ENCODE results near the gene ZNF385B.

ZNF385B gene

GRCh38 chr2:179612108-179612507 lies 249.3 kb downstream of the ZNF385B start:
- H3K36me3 ChIP-seq (ENCODE audit: control insufficient read depth in 5 of 5, insufficient read depth in 5 of 5, low read length in 5 of 5), result no peaks in the 10 kb centered on the region
- no peak overlapping the region for H3K27ac ChIP-seq (ENCODE audit: low read depth, low read length)
- H3K9me3 ChIP-seq (ENCODE audit: control insufficient read depth in 5 of 5, low read length in 5 of 5), result no peaks in the 10 kb centered on the region
- H3K27me3 ChIP-seq (ENCODE audit: control insufficient read depth in 5 of 5, insufficient read depth in 4 of 5, low read length in 5 of 5), result no peaks in the 10 kb centered on the region
- no peak overlapping the region for H3K4me3 ChIP-seq (ENCODE audit: low read depth in 1 of 5, low read length in 5 of 5)
- peaks cover 0 to 7% (median 0%) of the 10 kb centered on the region in 5 donors for H3K4me1 ChIP-seq (ENCODE audit: control insufficient read depth in 5 of 5, insufficient read depth in 5 of 5, low read length in 5 of 5)
- no peak overlapping the region for H3K9ac ChIP-seq (ENCODE audit: low read length in 5 of 5)

- Histone ChIP-seq H3K9ac (ENCODE audit: low read length in 5 of 5) (no peak overlapping the region), H3K27ac (ENCODE audit: low read depth, low read length) (no peak overlapping the region), H3K36me3 (ENCODE audit: control insufficient read depth in 5 of 5, insufficient read depth in 5 of 5, low read length in 5 of 5) (no peaks in the 10 kb centered on the region), H3K4me3 (ENCODE audit: low read depth in 1 of 5, low read length in 5 of 5) (no peak overlapping the region), H3K27me3 (ENCODE audit: control insufficient read depth in 5 of 5, insufficient read depth in 4 of 5, low read length in 5 of 5) (no peaks in the 10 kb centered on the region), H3K9me3 (ENCODE audit: control insufficient read depth in 5 of 5, low read length in 5 of 5) (no peaks in the 10 kb centered on the region), H3K4me1 (ENCODE audit: control insufficient read depth in 5 of 5, insufficient read depth in 5 of 5, low read length in 5 of 5) (peaks cover 0 to 3% (median 0%) of the 10 kb centered on the region in 5 donors)
These were observed 255.3 kb downstream of the ZNF385B start for GRCh38 chr2:179606141-179606540.

DNA sequence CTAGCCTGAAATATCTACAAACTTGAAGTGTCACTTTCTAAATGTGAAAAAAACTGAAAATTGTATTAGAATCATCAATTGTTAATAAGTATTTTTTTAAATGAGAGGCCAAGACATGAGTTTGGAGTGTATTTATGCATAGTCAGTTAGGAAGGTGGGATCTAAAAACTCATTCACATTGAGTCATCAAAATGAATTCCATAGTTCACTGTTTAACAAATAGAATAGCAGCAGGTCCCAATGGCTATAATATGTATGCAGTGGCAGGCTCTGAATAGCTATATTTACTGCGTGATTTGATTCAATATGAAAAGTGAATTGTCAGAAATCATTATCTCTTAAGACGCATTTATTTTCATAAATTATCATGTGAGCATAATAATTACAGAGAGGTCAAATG lies 256.1 kb downstream of the ZNF385B start:
- no peak overlapping the region for H3K27ac ChIP-seq (ENCODE audit: low read depth, low read length)
- H3K4me3 ChIP-seq (ENCODE audit: low read depth in 1 of 5, low read length in 5 of 5), result no peak overlapping the region
- no peaks in the 10 kb centered on the region for H3K9me3 ChIP-seq (ENCODE audit: control insufficient read depth in 5 of 5, low read length in 5 of 5)
- H3K27me3 ChIP-seq (ENCODE audit: control insufficient read depth in 5 of 5, insufficient read depth in 4 of 5, low read length in 5 of 5), result no peaks in the 10 kb centered on the region
- H3K4me1 ChIP-seq (ENCODE audit: control insufficient read depth in 5 of 5, insufficient read depth in 5 of 5, low read length in 5 of 5), result peaks cover 0 to 3% (median 0%) of the 10 kb centered on the region in 5 donors
- no peaks in the 10 kb centered on the region for H3K36me3 ChIP-seq (ENCODE audit: control insufficient read depth in 5 of 5, insufficient read depth in 5 of 5, low read length in 5 of 5)
- H3K9ac ChIP-seq (ENCODE audit: low read length in 5 of 5), result no peak overlapping the region

GRCh38 chr2:179604598-179604997 lies 256.8 kb downstream of the ZNF385B start:
- H3K9me3 ChIP-seq (ENCODE audit: control insufficient read depth in 5 of 5, low read length in 5 of 5), result no peaks in the 10 kb centered on the region
- H3K4me1 ChIP-seq (ENCODE audit: control insufficient read depth in 5 of 5, insufficient read depth in 5 of 5, low read length in 5 of 5), result peaks cover 0 to 3% (median 0%) of the 10 kb centered on the region in 5 donors
- no peak overlapping the region for H3K9ac ChIP-seq (ENCODE audit: low read length in 5 of 5)
- no peak overlapping the region for H3K27ac ChIP-seq (ENCODE audit: low read depth, low read length)
- H3K27me3 ChIP-seq (ENCODE audit: control insufficient read depth in 5 of 5, insufficient read depth in 4 of 5, low read length in 5 of 5), result no peaks in the 10 kb centered on the region
- H3K4me3 ChIP-seq (ENCODE audit: low read depth in 1 of 5, low read length in 5 of 5), result no peak overlapping the region
- H3K36me3 ChIP-seq (ENCODE audit: control insufficient read depth in 5 of 5, insufficient read depth in 5 of 5, low read length in 5 of 5), result no peaks in the 10 kb centered on the region

GRCh38 chr2:179602452-179602851 lies 259.0 kb downstream of the ZNF385B start:
- Histone ChIP-seq H3K4me1 (ENCODE audit: control insufficient read depth in 5 of 5, insufficient read depth in 5 of 5, low read length in 5 of 5) (peaks cover 0 to 3% (median 0%) of the 10 kb centered on the region in 5 donors), H3K4me3 (ENCODE audit: low read depth in 1 of 5, low read length in 5 of 5) (no peak overlapping the region), H3K9me3 (ENCODE audit: control insufficient read depth in 5 of 5, low read length in 5 of 5) (no peaks in the 10 kb centered on the region), H3K27ac (ENCODE audit: low read depth, low read length) (no peak overlapping the region), H3K27me3 (ENCODE audit: control insufficient read depth in 5 of 5, insufficient read depth in 4 of 5, low read length in 5 of 5) (no peaks in the 10 kb centered on the region), H3K36me3 (ENCODE audit: control insufficient read depth in 5 of 5, insufficient read depth in 5 of 5, low read length in 5 of 5) (no peaks in the 10 kb centered on the region), H3K9ac (ENCODE audit: low read length in 5 of 5) (no peak overlapping the region)

GRCh38 chr2:179596018-179596417 lies 265.4 kb downstream of the ZNF385B start:
- no peak overlapping the region for H3K27ac ChIP-seq (ENCODE audit: low read depth, low read length)
- no peaks in the 10 kb centered on the region for H3K4me1 ChIP-seq (ENCODE audit: control insufficient read depth in 5 of 5, insufficient read depth in 5 of 5, low read length in 5 of 5)
- no peak overlapping the region for H3K9ac ChIP-seq (ENCODE audit: low read length in 5 of 5)

DNA sequence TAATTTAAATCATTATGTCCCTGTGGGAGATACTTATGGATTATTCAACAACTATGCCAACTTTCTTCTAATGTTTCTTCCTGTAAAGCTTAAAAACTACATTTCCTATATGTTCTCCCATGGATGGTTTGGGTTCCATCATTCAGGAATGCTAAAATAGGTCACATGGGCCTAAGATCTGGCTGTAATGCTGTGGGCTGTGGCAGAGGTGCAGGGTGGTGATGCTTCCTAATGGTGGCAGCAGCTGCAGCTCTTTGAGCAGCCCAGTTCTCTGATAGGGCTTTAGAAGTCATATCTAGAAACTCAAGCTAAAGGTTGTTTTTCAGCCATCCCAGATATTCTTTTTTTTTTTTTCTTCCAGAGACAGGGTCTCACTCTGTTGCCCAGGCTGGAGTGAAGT lies 266.1 kb downstream of the ZNF385B start:
- Histone ChIP-seq H3K27me3 (ENCODE audit: control insufficient read depth in 5 of 5, insufficient read depth in 4 of 5, low read length in 5 of 5) (no peaks in the 10 kb centered on the region), H3K36me3 (ENCODE audit: control insufficient read depth in 5 of 5, insufficient read depth in 5 of 5, low read length in 5 of 5) (no peaks in the 10 kb centered on the region), H3K27ac (ENCODE audit: low read depth, low read length) (no peak overlapping the region), H3K4me1 (ENCODE audit: control insufficient read depth in 5 of 5, insufficient read depth in 5 of 5, low read length in 5 of 5) (no peaks in the 10 kb centered on the region), H3K9ac (ENCODE audit: low read length in 5 of 5) (no peak overlapping the region), H3K9me3 (ENCODE audit: control insufficient read depth in 5 of 5, low read length in 5 of 5) (no peaks in the 10 kb centered on the region), H3K4me3 (ENCODE audit: low read depth in 1 of 5, low read length in 5 of 5) (no peak overlapping the region)

More at GRCh38 chr2:179596018-179596417, 265.4 kb downstream of the ZNF385B start:
- Histone ChIP-seq H3K27me3 (ENCODE audit: control insufficient read depth in 5 of 5, insufficient read depth in 4 of 5, low read length in 5 of 5) (no peaks in the 10 kb centered on the region), H3K9me3 (ENCODE audit: control insufficient read depth in 5 of 5, low read length in 5 of 5) (no peaks in the 10 kb centered on the region), H3K4me3 (ENCODE audit: low read depth in 1 of 5, low read length in 5 of 5) (no peak overlapping the region), H3K36me3 (ENCODE audit: control insufficient read depth in 5 of 5, insufficient read depth in 5 of 5, low read length in 5 of 5) (no peaks in the 10 kb centered on the region)

GRCh38 chr2:179594268-179595112 lies 266.9 kb downstream of the ZNF385B start:
- Histone ChIP-seq H3K4me1 (ENCODE audit: control insufficient read depth in 5 of 5, insufficient read depth in 5 of 5, low read length in 5 of 5) (no peaks in the 10 kb centered on the region), H3K27ac (ENCODE audit: low read depth, low read length) (no peak overlapping the region), H3K27me3 (ENCODE audit: control insufficient read depth in 5 of 5, insufficient read depth in 4 of 5, low read length in 5 of 5) (no peaks in the 10 kb centered on the region), H3K9me3 (ENCODE audit: control insufficient read depth in 5 of 5, low read length in 5 of 5) (no peaks in the 10 kb centered on the region), H3K9ac (ENCODE audit: low read length in 5 of 5) (no peak overlapping the region), H3K36me3 (ENCODE audit: control insufficient read depth in 5 of 5, insufficient read depth in 5 of 5, low read length in 5 of 5) (no peaks in the 10 kb centered on the region), H3K4me3 (ENCODE audit: low read depth in 1 of 5, low read length in 5 of 5) (no peak overlapping the region)

- Histone ChIP-seq H3K9me3 (ENCODE audit: control insufficient read depth in 5 of 5, low read length in 5 of 5) (no peaks in the 10 kb centered on the region), H3K4me3 (ENCODE audit: low read depth in 1 of 5, low read length in 5 of 5) (no peak overlapping the region), H3K9ac (ENCODE audit: low read length in 5 of 5) (no peak overlapping the region), H3K36me3 (ENCODE audit: control insufficient read depth in 5 of 5, insufficient read depth in 5 of 5, low read length in 5 of 5) (no peaks in the 10 kb centered on the region), H3K27me3 (ENCODE audit: control insufficient read depth in 5 of 5, insufficient read depth in 4 of 5, low read length in 5 of 5) (no peaks in the 10 kb centered on the region), H3K27ac (ENCODE audit: low read depth, low read length) (no peak overlapping the region), H3K4me1 (ENCODE audit: control insufficient read depth in 5 of 5, insufficient read depth in 5 of 5, low read length in 5 of 5) (no peaks in the 10 kb centered on the region)
These were observed 268.1 kb downstream of the ZNF385B start for GRCh38 chr2:179593323-179593722.

DNA sequence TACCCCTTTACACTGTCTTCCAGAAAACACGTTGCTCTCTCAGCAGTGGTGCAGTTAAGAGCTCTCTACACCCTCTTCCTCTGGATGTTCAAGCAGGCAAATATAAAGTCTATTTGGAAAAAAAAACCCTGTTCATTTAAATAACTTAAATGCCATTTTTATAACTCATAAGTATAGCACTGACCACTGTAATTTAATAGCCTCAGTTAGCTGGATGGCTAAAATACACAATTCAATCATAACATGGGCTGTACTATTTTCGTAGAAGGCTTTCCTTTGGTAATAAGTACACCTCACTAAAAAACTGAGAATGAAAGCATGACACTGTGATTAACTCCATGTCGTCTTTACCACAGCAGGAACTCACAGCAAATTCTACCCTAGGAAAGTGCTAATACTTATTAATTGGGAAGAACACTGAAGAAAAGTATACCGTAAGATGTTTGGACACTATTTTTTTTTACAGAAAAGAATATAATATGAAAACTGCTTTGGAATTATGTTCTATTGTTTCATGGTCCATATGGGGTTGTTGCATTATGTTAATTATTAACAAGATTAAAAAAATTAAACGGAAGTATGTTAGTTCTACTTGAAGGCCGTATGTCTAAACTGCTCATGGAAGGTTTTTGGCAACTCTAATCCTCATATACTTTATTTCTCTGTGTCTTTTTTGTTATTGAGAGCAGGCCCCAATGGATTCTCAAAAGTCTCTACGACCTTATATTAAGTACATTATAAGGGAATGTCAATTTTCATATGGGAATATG lies 269.1 kb downstream of the ZNF385B start:
- Histone ChIP-seq H3K36me3 (ENCODE audit: control insufficient read depth in 5 of 5, insufficient read depth in 5 of 5, low read length in 5 of 5) (no peaks in the 10 kb centered on the region), H3K27me3 (ENCODE audit: control insufficient read depth in 5 of 5, insufficient read depth in 4 of 5, low read length in 5 of 5) (no peaks in the 10 kb centered on the region), H3K9me3 (ENCODE audit: control insufficient read depth in 5 of 5, low read length in 5 of 5) (no peaks in the 10 kb centered on the region), H3K4me3 (ENCODE audit: low read depth in 1 of 5, low read length in 5 of 5) (no peak overlapping the region), H3K9ac (ENCODE audit: low read length in 5 of 5) (no peak overlapping the region), H3K4me1 (ENCODE audit: control insufficient read depth in 5 of 5, insufficient read depth in 5 of 5, low read length in 5 of 5) (no peaks in the 10 kb centered on the region), H3K27ac (ENCODE audit: low read depth, low read length) (no peak overlapping the region)

Data from subcutaneous abdominal adipose tissue (tissue), 5 donors.